Measurements from ENCODE around the gene PDZRN4. TPM values are rescaled to one million over a fixed set of nuclear protein-coding genes. Genes with fewer than 3 reads are reported as not detected.
"Not testable (repeated sequence)": the region's sequence is repeated elsewhere in the genome, so short reads cannot be mapped to it uniquely, and the experiment has no call there.

The PDZRN4 gene
- total RNA-seq, 2 experiments from 2014 or later: not detected

GRCh38 chr12:41228066-41228820 lies 40.1 kb downstream of the PDZRN4 start:
- ChIA-PET POLR2A (no interaction called here), CTCF (no interaction called here)
- Mint-ChIP-seq H3K4me1 (no peaks in the 10 kb centered on the region), H3K4me3 (no peak overlapping the region), H3K9me3 (no peaks in the 10 kb centered on the region), H3K27me3 (no peaks in the 10 kb centered on the region), H3K27ac (no peak overlapping the region), H3K36me3 (ENCODE audit: low read depth) (no peaks in the 10 kb centered on the region)
- no peak for DNase-seq

GRCh38 chr12:41230756-41231155 lies 42.6 kb downstream of the PDZRN4 start:
- no peaks in the 10 kb centered on the region for H3K9me3 Mint-ChIP-seq
- H3K4me1 Mint-ChIP-seq: no peaks in the 10 kb centered on the region
- H3K4me3 Mint-ChIP-seq: no peak overlapping the region
- no peaks in the 10 kb centered on the region for H3K27me3 Mint-ChIP-seq
- H3K36me3 Mint-ChIP-seq (ENCODE audit: low read depth): no peaks in the 10 kb centered on the region
- CTCF ChIA-PET: no interaction called here
- H3K27ac Mint-ChIP-seq: no peak overlapping the region
- no peak for DNase-seq
- POLR2A ChIA-PET: no interaction called here

DNA sequence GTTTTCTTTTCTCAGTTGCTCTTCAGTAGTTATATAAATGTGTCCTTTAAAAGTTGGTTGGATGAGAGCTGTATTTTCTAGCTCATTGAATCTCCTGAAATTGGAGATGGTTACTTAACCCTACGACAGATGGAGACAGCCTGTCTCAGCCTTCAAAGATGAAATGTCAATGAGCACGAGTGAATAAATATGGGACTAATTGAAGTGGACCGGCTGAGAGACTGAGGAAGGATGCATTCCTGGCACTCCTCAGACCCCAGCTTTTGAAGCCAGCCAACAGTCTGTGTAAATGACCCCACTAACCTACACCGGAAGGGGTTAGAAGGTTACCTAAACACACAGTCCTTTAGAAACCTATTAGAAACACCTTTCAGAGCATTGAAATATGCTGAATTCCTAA lies 46.6 kb downstream of the PDZRN4 start:
- CTCF ChIA-PET: no interaction called here
- DNase-seq: no peak
- H3K4me1 Mint-ChIP-seq: no peaks in the 10 kb centered on the region
- H3K36me3 Mint-ChIP-seq (ENCODE audit: low read depth): no peaks in the 10 kb centered on the region
- H3K27me3 Mint-ChIP-seq: no peaks in the 10 kb centered on the region
- no peaks in the 10 kb centered on the region for H3K9me3 Mint-ChIP-seq
- POLR2A ChIA-PET: no interaction called here
- no peak overlapping the region for H3K27ac Mint-ChIP-seq
- no peak overlapping the region for H3K4me3 Mint-ChIP-seq

GRCh38 chr12:41242603-41243002 lies 54.5 kb downstream of the PDZRN4 start:
- ChIA-PET CTCF (no interaction called here), POLR2A (no interaction called here)
- no peak overlapping the region for H3K4me3 Mint-ChIP-seq
- no peaks in the 10 kb centered on the region for H3K36me3 Mint-ChIP-seq (ENCODE audit: low read depth)
- DNase-seq: no peak
- H3K27me3 Mint-ChIP-seq: no peaks in the 10 kb centered on the region
- no peaks in the 10 kb centered on the region for H3K4me1 Mint-ChIP-seq
- no peaks in the 10 kb centered on the region for H3K9me3 Mint-ChIP-seq
- H3K27ac Mint-ChIP-seq: no peak overlapping the region

- H3K4me1 Mint-ChIP-seq: no peaks in the 10 kb centered on the region
- no peak overlapping the region for H3K4me3 Mint-ChIP-seq
- no peaks in the 10 kb centered on the region for H3K27me3 Mint-ChIP-seq
- no peaks in the 10 kb centered on the region for H3K36me3 Mint-ChIP-seq (ENCODE audit: low read depth)
- H3K9me3 Mint-ChIP-seq: no peaks in the 10 kb centered on the region
- H3K27ac Mint-ChIP-seq: no peak overlapping the region
- ChIA-PET CTCF (no interaction called here), POLR2A (no interaction called here)
- no peak for DNase-seq
Measured at GRCh38 chr12:41248391-41248790, 60.3 kb downstream of the PDZRN4 start.

DNA sequence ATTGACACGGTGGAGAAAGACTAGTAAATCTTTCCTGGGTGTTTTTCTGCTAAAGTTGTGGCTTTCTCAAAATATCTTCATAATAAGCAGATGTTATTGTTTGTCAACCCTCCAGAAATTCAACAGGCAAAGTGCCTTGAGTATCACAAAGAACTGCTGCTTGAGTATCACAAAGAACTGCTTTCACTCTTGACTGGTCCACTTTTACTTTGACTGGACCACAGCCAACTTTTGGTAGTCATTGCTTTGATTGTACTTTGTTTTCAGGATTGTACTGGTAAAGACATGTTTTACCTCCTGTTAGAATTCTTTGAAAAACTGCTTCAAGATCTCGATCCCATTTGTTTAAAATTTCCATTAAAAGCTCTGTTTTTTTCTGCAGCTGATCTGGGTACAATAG lies 62.6 kb downstream of the PDZRN4 start:
- Mint-ChIP-seq H3K27ac (no peak overlapping the region), H3K4me3 (no peak overlapping the region), H3K36me3 (ENCODE audit: low read depth) (no peaks in the 10 kb centered on the region), H3K4me1 (no peaks in the 10 kb centered on the region), H3K27me3 (no peaks in the 10 kb centered on the region), H3K9me3 (no peaks in the 10 kb centered on the region)
- CTCF ChIA-PET: no interaction called here
- DNase-seq: no peak
- POLR2A ChIA-PET: no interaction called here

DNA sequence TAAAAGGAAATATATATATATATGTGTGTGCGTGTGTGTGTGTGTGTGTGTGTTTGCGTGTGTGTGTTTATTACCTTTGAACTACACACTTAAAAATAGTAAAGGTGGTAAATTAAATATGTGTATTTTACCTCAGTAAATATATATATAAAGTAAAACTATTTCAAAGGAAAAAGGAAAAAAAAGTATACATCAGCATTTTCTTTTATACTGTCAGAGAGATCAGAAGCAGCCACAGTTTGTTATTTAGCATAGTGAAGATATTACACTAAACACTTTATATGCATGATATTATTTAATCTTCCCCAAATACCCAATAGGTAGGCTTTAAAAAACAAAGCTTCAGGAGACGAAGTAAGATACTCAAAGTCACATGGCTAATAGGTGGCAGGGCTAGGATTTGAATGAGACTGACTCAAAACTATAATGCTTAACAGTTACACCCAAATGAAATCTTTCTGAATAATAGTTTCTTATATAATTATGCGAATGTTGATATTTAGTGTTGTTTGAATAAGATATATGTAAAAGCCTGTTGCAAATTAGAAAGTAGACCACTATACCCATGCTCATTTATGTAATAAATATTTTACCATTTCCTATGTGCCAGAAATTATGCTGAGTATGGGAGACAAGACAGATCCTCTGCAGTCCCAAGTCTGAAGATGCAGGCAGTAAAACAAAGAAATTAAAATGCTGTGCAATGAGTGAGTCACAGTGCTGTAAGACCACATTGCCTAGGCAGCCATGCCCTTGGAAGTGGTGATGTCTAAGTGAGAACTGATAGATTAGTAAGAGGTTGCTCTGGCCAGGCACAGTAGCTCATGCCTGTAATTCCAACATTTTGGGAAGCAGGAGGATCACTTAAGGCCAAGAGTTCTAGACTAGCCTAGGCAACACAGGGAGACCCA lies 66.1 kb downstream of the PDZRN4 start:
- H3K9me3 Mint-ChIP-seq: no peaks in the 10 kb centered on the region
- DNase-seq: no peak
- H3K27ac Mint-ChIP-seq: no peak overlapping the region
- ChIA-PET CTCF (no interaction called here), POLR2A (no interaction called here)
- no peaks in the 10 kb centered on the region for H3K4me1 Mint-ChIP-seq
- no peaks in the 10 kb centered on the region for H3K36me3 Mint-ChIP-seq (ENCODE audit: low read depth)
- no peak overlapping the region for H3K4me3 Mint-ChIP-seq
- H3K27me3 Mint-ChIP-seq: no peaks in the 10 kb centered on the region

DNA sequence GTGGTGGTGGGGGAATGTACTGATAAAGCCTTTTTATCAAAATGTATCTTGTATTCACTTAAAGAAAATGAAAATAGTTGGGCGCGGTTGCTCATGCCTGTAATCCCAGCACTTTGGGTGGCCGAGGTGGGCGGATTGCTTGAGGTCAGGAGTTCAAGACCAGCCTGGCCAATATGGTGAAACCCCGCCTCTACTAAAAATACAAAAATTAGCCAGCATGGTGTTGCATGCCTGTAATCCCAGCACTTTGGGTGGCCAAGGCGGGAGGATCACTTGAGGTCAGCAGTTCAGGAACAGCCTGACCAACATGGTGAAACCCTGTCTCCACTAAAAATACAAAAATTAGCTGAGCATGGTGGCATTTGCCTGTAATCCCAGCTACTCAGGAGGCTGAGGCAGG lies 75.1 kb downstream of the PDZRN4 start:
- H3K9me3 Mint-ChIP-seq; H3K27me3 Mint-ChIP-seq; H3K27ac Mint-ChIP-seq; CTCF ChIA-PET; DNase-seq; H3K4me1 Mint-ChIP-seq; POLR2A ChIA-PET; H3K36me3 Mint-ChIP-seq (ENCODE audit: low read depth); H3K4me3 Mint-ChIP-seq: not testable (repeated sequence)

DNA sequence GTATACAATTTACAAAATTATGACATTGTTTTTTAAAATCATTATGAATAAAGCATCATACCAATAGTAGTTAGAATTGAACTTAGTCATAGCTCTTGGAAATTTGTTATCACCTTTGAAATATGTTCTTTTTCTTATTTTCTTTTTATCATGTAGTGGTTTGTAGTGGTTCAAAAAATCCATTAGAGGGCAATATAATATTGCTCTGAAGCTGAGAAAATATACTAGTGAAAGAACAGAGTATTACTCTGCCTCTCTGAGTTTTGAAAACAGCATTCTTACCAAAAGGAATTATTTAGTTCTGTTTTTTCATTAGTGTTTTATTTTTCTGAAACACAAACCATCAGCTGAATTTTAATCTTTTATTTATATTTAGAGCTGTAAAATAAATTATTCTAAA lies 76.2 kb downstream of the PDZRN4 start:
- DNase-seq: no peak
- Mint-ChIP-seq H3K4me3 (no peak overlapping the region), H3K27ac (no peak overlapping the region), H3K9me3 (no peaks in the 10 kb centered on the region), H3K4me1 (no peaks in the 10 kb centered on the region), H3K27me3 (no peaks in the 10 kb centered on the region), H3K36me3 (ENCODE audit: low read depth) (no peaks in the 10 kb centered on the region)
- ChIA-PET CTCF (interaction anchor here (0.7 kb wide), 1 partner anchor 760 kb away, joined by 3 read pairs; no protein-coding TSS in a partner anchor), POLR2A (no interaction called here)

GRCh38 chr12:41269056-41269455 lies 80.9 kb downstream of the PDZRN4 start:
- ChIA-PET POLR2A (interaction anchor here (0.7 kb wide), 1 partner anchor 442 kb away, joined by 3 read pairs; no protein-coding TSS in a partner anchor), CTCF (no interaction called here)
- Mint-ChIP-seq H3K4me3 (no peak overlapping the region), H3K9me3 (no peaks in the 10 kb centered on the region), H3K36me3 (ENCODE audit: low read depth) (no peaks in the 10 kb centered on the region), H3K27me3 (no peaks in the 10 kb centered on the region), H3K4me1 (no peaks in the 10 kb centered on the region), H3K27ac (no peak overlapping the region)
- DNase-seq: no peak

DNA sequence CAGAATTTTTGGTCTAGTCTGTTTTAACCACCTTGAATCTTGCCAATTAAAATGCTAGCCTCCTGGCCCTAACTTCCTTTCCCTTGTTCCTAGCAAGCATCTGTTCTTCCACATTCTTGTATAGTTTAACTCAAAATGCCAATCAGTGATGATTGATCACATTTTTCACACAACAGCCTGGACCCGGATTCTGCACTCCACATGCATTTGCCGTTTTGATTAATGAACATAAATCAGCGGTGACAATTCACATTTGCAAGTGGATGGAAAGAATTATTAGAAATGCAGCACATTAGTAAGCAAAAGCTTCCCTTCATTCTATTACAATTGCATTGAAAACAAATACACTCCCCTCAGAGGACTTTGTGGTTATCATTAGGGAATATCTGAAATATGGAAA lies 83.4 kb downstream of the PDZRN4 start:
- Mint-ChIP-seq H3K36me3 (ENCODE audit: low read depth) (no peaks in the 10 kb centered on the region), H3K4me3 (no peak overlapping the region), H3K27me3 (no peaks in the 10 kb centered on the region), H3K4me1 (no peaks in the 10 kb centered on the region), H3K9me3 (no peaks in the 10 kb centered on the region), H3K27ac (no peak overlapping the region)
- DNase-seq: no peak
- POLR2A ChIA-PET: no interaction called here
- CTCF ChIA-PET: no interaction called here

- Mint-ChIP-seq H3K27ac (no peak overlapping the region), H3K36me3 (ENCODE audit: low read depth) (no peaks in the 10 kb centered on the region), H3K9me3 (no peaks in the 10 kb centered on the region), H3K27me3 (no peaks in the 10 kb centered on the region), H3K4me3 (no peak overlapping the region), H3K4me1 (no peaks in the 10 kb centered on the region)
- POLR2A ChIA-PET: no interaction called here
- DNase-seq: no peak
- CTCF ChIA-PET: no interaction called here
Measured at GRCh38 chr12:41274643-41275042, 86.5 kb downstream of the PDZRN4 start.

DNA sequence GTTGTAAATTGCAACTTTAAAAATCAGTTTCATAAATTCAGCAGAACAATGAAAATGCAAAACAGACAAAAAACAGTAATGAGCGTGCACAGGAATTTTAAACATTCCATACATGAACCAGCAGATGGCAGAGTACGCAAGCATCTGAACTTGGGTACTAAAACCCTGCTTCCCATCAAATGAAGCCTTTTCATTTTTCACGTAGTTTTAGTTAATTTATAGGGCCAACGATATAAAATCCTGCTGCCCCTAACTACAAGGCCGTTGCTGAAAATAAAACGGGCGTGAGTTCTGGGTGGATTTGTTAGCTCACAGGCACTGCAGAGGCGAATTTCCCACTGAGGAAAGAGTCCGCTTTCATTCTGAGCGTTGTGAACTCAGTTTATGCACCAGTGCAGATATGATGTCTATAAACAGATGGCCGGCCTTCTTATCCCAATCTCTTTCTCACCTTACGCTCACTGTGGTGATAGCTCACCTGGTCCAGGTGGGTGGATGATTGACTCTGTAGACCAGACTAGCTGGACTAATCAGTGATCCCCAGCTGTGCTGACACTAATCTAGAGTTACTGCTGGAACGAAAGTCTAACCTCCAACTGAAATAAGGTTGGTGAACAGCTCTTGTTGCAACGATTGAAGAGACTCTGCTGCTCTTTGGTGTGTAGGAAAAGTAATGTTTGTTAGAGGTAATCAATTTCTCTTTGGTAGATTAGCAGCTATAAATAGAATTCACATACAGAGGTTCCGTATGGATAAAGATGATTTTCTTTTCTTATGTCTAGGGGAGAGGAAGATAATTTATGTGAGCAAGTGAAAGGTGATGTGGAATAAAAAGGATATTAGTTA lies 89.2 kb downstream of the PDZRN4 start:
- Mint-ChIP-seq H3K4me1 (no peaks in the 10 kb centered on the region), H3K27ac (no peak overlapping the region), H3K27me3 (no peaks in the 10 kb centered on the region), H3K4me3 (no peak overlapping the region), H3K36me3 (ENCODE audit: low read depth) (no peaks in the 10 kb centered on the region), H3K9me3 (no peaks in the 10 kb centered on the region)
- CTCF ChIA-PET: interaction anchor here (2.7 kb wide), 1 partner anchor 747 kb away, joined by 19 read pairs; no protein-coding TSS in a partner anchor
- no peak for DNase-seq
- POLR2A ChIA-PET: no interaction called here
